ENCODE data around the gene SMARCA4.

Gene SMARCA4

GRCh38 chr19:10985502-10985901 lies 24.7 kb downstream of the SMARCA4 start:
- Histone ChIP-seq H3K27ac (ENCODE audit: low read depth, low read length, poor library complexity, severe bottlenecking) (no peak overlapping the region), H3K9me3 (ENCODE audit: low read length) (no peaks in the 10 kb centered on the region), H3K27me3 (ENCODE audit: insufficient read depth, low read length) (no peaks in the 10 kb centered on the region), H3K4me3 (ENCODE audit: low read depth, low read length, poor library complexity, severe bottlenecking) (no peak overlapping the region), H3F3A (ENCODE audit: insufficient read depth, low read length) (no peaks in the 10 kb centered on the region), H3K9me2 (ENCODE audit: low read depth, low read length) (no peaks in the 10 kb centered on the region), H3K4me2 (ENCODE audit: low read length) (no peak overlapping the region), H3K9ac (ENCODE audit: low read length) (no peak overlapping the region), H3K36me3 (ENCODE audit: insufficient read depth, low read length) (peaks cover 92% of the 10 kb centered on the region), H4K20me1 (ENCODE audit: insufficient read depth, low read length) (no peaks in the 10 kb centered on the region), H3K79me2 (ENCODE audit: insufficient read depth, low read length) (peaks cover 54% of the 10 kb centered on the region), H3K4me1 (ENCODE audit: insufficient read depth, low read length, severe bottlenecking) (peaks cover 7% of the 10 kb centered on the region), H2AFZ (ENCODE audit: low read length) (no peak overlapping the region)
- no peak for TF ChIP-seq EZH2 (IDR thresholded peaks at IDR 0.05; ENCODE audit: borderline replicate concordance, low read length)
- no peak for TF ChIP-seq CTCF (IDR thresholded peaks at IDR 0.05; ENCODE audit: low read length)

GRCh38 chr19:10986301-10987127 lies 25.7 kb downstream of the SMARCA4 start:
- Histone ChIP-seq H3K4me3 (ENCODE audit: low read depth, low read length, poor library complexity, severe bottlenecking) (no peak overlapping the region), H3K4me2 (ENCODE audit: low read length) (no peak overlapping the region), H3K9ac (ENCODE audit: low read length) (no peak overlapping the region), H3F3A (ENCODE audit: insufficient read depth, low read length) (no peaks in the 10 kb centered on the region), H2AFZ (ENCODE audit: low read length) (no peak overlapping the region), H3K27ac (ENCODE audit: low read depth, low read length, poor library complexity, severe bottlenecking) (no peak overlapping the region), H3K9me3 (ENCODE audit: low read length) (no peaks in the 10 kb centered on the region), H3K79me2 (ENCODE audit: insufficient read depth, low read length) (peaks cover 44% of the 10 kb centered on the region), H4K20me1 (ENCODE audit: insufficient read depth, low read length) (no peaks in the 10 kb centered on the region), H3K4me1 (ENCODE audit: insufficient read depth, low read length, severe bottlenecking) (no peaks in the 10 kb centered on the region), H3K36me3 (ENCODE audit: insufficient read depth, low read length) (peaks cover 96% of the 10 kb centered on the region), H3K27me3 (ENCODE audit: insufficient read depth, low read length) (no peaks in the 10 kb centered on the region), H3K9me2 (ENCODE audit: low read depth, low read length) (no peaks in the 10 kb centered on the region)
- no peak for TF ChIP-seq EZH2 (IDR thresholded peaks at IDR 0.05; ENCODE audit: borderline replicate concordance, low read length)
- no peak for TF ChIP-seq CTCF (IDR thresholded peaks at IDR 0.05; ENCODE audit: low read length)

- Histone ChIP-seq H3K27ac (ENCODE audit: low read depth, low read length, poor library complexity, severe bottlenecking) (no peak overlapping the region), H3K4me2 (ENCODE audit: low read length) (no peak overlapping the region), H4K20me1 (ENCODE audit: insufficient read depth, low read length) (no peaks in the 10 kb centered on the region), H3K9ac (ENCODE audit: low read length) (no peak overlapping the region), H3K36me3 (ENCODE audit: insufficient read depth, low read length) (peaks cover 97% of the 10 kb centered on the region), H3K9me2 (ENCODE audit: low read depth, low read length) (no peaks in the 10 kb centered on the region), H3K4me3 (ENCODE audit: low read depth, low read length, poor library complexity, severe bottlenecking) (no peak overlapping the region), H3K27me3 (ENCODE audit: insufficient read depth, low read length) (no peaks in the 10 kb centered on the region), H3K4me1 (ENCODE audit: insufficient read depth, low read length, severe bottlenecking) (no peaks in the 10 kb centered on the region), H3K79me2 (ENCODE audit: insufficient read depth, low read length) (peaks cover 32% of the 10 kb centered on the region), H3K9me3 (ENCODE audit: low read length) (no peaks in the 10 kb centered on the region), H3F3A (ENCODE audit: insufficient read depth, low read length) (no peaks in the 10 kb centered on the region), H2AFZ (ENCODE audit: low read length) (no peak overlapping the region)
- no peak for TF ChIP-seq CTCF (IDR thresholded peaks at IDR 0.05; ENCODE audit: low read length)
- no peak for TF ChIP-seq EZH2 (IDR thresholded peaks at IDR 0.05; ENCODE audit: borderline replicate concordance, low read length)
Measured at GRCh38 chr19:10987571-10988297, 26.9 kb downstream of the SMARCA4 start.

All from OCI-LY1 (cell line).